8988T (cell line): ENCODE measurements around the gene DGKD.

ENCODE experiments used
- DNase-seq: peaks from one replicate; pipeline ENCODE4 v3.0.0; 2011

DGKD gene

DNA sequence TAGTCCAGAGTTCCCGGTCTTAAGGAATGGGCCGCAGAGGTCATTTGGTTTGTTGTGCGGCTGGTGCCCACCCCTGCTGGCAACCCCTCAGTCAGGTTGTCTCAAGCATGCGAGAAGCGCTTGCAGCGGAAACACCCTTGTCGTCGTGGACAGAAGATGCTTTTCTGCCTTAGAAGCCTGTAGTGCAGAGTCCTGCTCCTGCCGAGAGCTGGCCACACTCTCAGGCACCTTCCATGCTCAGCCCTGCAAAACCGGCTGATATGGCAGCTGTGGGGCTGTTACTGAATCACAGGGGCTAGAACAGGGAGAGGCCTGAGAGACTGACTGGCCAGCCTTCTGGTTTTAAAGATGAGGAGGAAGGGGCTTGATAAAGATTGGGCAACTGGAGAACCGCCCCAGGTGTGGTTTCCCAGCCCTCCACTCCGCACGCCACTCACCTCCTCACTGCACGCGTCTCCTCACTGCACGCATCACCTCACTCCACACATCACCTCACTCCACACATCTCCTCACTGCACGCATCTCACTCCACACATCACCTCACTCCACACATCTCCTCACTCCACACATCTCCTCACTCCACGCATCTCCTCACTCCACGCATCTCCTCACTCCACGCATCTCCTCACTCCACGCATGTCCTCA, 108.7 kb downstream of the DGKD start:
- no peak for DNase-seq

DNA sequence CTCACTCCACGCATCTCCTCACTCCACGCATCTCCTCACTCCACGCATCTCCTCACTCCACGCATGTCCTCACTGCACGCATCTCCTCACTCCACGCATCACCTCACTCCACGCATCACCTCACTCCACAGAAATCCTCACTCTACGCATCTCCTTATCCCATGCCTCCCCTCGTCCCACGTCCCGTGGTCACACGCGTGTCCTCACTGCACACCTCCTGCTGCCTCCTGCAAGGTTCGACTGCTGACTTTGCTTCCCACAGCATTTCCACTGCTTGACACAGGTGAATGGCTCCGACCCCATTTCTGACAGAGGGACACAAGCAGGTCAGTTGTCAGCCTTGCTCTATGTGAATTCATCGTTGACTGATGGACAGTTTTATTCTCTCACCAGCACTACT, 109.3 kb downstream of the DGKD start:
- DNase-seq, result no peak

DNA sequence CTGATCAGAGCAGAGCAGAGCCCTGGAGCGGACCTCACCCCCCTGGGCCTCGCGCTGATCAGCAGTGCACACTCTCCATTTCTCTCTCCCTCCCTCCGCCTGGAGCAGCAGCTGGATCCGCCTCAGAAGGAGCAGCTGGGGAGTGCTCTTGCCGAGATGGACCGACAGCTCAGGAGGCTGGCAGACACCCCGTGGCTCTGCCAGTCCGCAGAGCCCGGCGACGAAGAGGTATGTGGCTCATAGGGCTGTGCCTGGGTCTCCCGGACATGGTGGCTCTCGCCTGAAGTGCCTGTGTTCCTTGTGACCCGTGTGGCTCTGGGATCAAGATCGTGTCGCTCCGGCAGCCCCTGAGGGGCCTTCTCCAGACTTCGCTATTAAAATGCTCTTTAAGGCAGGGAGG, 109.8 kb downstream of the DGKD start:
- no peak for DNase-seq

DNA sequence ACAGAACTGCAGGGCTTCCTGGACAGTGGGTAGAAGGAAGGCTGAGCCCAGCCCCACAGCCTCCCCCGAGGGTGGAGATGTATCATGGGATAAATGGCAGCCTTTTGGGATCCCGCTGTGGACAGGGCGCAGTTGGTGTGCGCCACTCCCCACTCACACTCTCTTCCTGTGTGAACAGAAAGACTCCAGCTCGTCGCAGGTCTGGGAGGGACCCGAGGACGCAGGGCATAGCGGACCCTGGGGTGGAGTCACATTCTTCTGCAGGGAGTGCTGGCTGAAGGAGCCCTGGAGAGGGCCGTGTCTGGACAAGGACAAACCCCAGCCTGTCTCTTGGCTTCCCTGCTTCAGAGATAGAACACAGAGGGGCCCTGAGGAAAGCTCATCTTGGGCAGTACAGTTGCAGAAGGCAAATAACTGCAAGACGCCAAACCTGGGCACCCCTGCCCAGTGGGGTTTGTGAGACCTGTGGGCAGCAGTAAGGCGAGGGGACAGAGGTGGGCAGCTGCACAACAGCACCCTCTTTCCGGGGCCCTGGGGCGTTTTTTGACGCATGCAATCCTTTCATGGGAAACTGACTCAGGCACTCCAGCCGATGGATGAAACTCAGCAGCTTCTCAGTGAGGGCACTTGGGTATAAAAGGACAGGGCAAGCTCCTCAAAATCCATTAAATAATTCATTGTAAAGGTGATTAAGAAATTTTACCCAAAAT, 110.4 kb downstream of the DGKD start:
- no peak for DNase-seq

DNA sequence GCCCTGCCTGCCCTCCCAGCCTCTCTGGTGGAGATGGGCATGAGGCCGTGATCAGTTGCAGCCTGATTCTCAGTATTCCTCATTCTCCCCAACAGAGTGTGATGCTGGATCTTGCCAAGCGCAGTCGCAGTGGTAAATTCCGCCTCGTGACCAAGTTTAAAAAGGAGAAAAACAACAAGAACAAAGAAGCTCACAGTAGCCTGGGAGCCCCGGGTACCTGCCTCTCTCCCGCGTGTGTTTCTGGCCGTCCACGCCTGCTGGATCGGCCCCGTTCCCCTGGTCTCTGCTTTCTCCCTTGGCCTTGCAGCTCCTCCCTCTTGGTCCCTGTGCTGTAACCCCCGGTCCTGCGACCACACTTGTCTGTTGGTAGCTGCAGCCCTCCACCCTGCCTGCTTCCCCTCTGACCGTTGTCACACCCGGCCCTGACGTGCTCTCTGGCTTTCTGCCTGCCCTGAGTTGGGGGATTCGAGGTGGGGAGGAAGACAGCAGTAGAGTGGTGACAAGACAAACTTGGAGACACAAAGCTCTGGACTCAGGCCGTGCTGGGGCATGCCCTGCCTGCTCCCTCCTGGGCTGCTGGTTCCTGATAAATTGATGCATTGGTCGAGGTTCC, 112.8 kb downstream of the DGKD start:
- no peak for DNase-seq

DNA sequence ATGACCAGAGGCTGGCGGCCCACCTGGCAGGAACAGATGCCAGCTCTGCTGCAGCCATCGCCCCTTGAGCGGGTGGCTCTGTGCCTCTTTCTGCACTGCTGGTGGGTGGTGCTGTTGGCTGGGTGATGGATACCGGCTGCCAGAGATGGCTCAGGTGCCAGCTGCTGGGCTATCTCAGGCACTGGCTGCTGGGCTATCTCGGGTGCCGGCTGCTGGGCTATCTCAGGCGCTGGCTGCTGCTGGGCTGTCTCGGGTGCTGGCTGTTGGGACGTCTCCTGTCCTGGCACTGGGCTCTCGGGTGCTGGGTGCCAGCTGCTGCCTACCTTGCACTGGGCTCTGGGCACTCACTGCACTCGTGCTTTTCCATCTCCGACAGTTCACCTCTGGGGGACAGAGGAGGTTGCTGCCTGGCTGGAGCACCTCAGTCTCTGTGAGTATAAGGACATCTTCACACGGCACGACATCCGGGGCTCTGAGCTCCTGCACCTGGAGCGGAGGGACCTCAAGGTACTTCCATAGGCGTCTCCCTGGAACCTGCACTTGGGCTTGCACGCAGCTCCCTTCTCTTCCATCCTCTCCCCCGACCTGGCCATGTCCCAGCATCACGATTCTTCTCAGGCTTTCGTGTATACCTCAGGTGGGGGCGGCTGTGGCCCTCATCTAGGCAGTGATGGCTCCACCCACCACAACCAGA, 113.9 kb downstream of the DGKD start:
- no peak for DNase-seq

DNA sequence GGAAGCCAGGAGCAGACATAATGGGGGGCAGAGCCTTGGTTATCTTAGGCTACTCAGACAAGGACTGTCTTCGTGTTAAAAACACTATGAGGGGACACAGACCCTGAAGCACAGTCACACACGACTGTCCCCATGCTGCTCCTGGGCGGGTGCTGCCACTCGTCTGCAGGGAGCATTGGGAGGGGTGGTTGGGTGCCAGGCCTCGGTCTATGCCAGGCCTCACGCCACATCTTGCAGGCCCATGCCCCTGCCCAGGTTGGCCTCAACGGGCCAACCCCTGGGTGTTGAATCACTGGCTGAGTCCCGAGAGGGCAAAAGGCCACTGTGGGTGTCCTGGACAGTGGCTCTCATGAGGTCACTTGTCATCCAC, 114.4 kb downstream of the DGKD start:
- DNase-seq, result no peak

DNA sequence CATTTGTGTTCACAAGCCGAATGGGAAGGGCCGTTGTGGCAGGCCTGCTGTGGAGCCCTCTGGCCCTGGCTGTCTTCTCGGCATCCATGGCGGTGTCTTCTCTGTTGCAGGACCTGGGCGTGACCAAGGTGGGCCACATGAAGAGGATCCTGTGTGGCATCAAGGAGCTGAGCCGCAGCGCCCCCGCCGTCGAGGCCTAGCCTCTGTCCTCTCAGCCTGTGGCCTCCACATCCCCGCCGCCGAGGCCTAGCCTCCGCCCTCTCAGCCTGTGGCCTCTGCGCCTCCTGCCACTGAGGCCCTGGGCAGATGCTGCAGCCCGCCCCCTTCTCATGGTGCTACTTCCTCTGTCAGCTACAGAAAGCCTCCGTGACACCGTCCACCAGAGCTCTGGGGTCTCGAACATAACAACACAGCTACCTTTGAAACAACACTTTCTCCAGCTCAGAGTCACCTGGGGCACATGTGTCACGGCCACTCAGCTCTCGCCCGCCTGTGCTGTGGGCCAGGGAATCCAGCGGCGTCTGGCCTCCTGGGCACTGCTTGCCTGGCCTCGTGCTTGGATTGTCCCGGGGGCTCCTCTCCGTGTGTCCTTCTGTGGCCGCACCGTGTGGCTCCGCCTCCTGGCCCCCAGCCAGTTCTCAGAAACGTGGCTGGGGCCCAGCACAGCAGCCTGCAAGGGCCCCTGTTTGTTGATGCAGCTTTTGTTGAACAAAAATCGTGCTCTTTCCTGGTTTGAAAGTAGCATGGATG, 115.1 kb downstream of the DGKD start:
- DNase-seq, result no peak

DNA sequence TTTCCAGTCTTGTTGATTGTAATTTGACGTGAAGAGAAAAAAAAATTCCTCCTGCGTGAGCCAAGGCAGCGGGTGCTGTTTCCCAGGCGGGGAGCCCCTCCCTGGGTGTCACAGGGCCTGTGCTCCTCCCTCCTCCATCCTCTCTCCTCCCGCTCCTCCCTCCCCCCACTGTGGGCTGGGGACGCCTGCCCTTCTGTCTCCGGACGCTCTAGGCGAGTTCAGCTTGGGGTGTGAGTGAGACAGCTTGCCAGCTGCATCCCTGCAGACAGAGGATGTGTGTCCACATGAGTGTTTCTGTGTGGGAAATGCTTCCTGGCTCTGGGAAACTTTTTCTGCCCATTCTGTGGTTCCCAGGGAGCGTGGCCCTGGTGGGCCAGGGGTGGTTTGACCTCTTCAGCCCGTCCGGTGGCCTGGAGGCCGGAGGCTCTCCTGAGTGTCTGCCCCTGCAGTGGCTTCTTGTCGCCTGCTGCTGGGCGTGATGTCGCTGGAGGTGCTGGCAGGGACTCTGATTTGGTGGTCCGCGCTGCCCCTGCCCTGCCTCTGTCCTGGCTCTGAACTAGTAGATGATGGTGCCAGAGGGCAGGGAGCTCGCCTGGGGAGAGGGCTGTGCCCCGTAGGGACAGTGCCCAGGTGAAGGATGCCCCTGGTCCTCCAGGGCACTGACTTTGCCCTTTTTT, 115.9 kb downstream of the DGKD start:
- no peak for DNase-seq

DNA sequence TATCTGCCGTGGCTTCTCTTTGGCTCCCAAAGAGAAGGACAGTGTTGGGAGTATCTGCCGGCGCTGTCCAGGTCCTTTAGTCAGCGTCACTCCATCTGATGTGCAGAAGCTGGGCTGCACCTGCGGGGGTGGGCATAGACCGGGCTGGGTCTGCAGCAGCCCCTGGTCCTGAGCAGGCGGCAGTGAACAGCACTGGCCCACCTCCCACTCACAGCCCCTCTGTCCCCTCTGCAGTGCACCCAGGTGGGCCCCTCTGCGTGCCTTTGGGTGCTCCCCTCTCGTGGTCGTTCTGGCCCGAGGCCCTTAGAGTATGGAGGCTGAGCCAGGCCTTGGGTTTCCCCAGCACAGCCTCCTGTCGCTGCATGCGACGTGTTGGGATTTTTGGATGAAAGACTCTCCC, 116.5 kb downstream of the DGKD start:
- no peak for DNase-seq

DNA sequence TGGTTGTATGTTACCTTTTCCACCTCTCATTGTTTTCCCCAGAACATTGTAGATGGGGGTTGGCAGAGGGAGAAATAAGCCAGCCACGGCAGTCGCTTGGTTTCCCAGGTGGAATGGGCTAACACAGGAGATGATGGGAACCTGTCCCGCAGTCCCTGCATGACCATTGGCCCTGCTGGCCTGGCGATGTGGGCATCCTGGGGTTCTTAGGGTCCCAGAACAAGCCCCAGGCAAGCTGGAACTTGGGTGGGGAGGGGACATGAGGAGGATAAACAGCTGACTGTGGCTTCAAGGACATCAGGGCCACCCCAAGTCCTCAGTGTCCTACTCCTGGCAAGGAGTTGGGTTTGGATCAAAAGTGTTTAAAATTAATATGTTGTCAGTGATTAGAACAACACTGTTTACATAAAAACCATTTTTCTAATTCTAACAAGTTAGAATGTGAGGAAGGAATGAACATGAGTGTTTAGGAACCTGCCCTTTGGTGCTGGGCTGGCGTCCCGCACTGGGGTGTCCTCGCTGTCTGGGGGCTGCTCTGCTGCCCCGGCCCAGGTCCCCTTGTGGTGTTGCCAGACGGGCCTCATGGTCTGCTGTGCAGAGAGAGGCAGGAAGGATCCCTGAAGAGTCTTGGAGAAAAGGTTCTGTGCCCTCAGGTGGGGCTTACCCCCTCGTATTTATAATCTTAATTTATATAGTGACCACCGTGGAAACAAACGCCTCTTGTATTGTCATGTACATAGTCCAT, 117.2 kb downstream of the DGKD start:
- DNase-seq, result no peak

DNA sequence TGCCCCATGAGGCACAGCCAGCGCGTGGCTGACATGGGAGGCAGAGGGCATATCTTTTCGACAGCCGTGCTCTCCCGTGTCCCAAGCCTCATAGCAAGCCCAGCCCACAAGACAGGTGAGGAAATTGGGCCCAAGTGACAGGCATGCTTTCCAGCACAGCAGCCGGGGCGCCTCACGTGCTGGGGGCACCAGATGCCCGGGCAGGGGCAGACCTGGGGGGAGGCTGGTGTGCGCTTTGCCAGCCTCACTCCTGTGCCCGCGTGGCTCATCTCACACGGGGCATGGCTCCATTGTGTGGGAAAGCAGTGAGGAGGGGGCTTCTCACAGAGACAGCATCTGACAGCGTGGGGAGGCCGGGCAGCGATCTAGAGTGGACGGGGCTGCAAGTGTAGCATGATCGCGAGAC, 119.1 kb downstream of the DGKD start:
- DNase-seq, result peak; percentile 6

DNA sequence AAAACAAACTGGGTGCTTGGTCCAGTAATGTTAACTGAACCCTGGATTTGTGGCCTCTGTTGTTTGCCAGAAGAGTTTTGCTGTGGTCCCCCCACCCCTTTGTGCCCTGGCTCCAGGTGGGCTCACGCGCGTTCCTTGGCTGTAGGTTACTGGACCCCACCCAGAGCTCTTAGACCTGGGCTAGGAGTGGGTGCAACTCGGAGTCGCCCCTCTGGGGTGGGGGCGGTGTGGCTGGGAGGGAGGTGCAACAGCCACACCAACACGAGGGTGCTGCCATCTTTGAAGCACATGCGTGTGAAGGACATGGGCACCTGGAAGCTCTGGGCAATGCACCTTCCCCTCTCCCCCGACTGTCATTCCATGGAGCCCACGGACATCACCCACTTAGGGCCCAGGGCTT, 119.6 kb downstream of the DGKD start:
- DNase-seq, result no peak

DNA sequence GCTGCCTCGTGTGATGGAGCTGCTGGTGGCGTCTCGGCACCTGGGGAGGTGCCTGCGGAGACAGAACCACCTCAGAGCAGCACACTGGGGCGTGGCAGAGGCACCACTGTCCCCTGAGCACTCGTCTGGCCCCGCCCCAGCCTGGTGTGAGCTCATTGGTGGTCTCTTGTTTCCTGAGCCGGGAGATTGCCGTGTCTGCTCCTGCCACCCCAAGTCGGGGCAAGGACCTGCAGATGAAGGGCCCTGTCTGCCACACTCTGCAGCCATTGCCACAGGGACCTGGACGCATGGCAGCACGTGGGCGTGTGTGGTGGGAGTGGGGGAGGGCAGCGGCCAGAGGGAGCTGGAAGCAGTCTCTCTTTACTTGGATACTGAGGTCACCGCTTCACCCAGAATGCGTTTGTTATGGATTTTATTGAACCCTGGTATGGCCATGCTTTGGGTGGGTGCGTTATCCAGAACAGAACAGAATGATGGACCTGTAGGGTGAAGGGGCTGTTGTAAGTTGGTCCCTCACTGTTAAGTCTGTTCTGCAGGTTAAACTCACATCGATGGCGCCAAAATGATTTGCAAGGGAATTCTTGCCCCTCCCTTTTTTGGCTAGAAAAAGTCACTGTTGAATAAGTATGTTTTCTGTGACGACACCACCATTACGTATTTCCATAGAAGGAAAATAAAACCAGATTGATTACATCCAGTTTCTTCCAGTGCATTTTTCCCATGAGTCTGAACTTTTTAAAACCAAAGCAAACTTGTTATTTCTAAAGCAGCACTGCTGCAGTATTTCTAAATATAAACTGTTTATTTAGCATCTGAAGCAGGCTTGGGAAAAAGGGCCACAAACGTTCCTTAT, 120.2 kb downstream of the DGKD start:
- peak; percentile 8 for DNase-seq

DNA sequence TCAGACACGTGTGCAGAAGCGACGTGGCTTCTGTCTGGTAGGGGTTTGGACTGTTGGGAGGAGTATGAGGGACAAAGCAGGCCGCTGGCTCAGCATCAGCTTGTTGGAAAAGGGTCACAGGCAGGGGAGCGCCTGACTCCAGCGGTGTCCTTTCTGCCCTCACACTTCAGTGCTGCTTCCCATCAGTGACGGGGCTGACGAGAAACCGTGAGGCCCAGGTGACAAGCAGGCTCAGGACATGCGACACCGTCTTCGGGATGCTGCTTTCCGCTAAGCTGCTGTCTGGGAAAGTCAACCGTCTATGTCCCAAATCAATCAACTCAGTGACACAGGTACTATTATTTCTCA, 121.7 kb downstream of the DGKD start:
- DNase-seq, result peak; percentile 3

DNA sequence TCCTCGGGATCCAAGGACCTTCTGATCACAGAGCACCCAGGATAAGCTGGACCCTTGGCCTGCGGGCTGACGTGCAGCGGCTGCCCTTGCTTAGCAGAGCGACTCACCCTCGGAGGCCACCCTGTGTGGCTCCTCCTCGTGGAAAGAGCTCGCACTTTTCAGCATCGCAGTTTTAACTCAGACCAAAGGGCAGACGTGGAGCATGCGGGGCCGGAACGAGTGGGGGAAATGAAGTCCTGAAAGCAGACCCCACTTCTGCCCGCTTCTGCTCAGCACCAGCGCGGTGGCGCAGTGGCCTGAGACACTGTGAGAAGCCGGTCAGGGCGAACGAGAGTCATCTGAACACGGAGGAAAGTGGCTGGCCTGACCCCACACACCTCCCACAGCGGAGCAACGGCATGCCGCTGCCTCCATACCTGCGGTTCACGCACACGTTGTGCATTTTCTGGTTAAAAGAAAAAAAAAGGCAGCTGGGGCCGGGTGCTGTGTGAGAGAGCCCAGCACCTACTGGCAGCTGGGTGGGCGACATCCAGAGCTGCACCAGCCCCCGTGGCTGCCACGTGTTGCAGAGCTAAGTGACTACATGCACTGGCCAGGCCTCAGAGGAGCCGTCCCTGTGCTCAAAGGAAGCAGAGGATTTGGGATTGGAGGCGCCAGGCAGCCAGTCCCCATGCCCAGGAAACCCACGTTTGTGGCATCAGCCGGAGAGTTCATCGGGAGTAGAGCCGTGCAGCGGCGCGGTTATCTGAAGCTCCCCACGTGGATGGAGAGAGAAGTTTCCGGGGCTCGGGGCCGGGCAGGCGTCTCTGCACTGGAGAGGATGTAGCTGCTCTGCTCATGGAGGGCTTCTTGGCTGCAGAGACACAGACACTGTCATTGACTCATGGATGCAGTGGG, 122.6 kb downstream of the DGKD start:
- DNase-seq, result peak; percentile 9

DNA sequence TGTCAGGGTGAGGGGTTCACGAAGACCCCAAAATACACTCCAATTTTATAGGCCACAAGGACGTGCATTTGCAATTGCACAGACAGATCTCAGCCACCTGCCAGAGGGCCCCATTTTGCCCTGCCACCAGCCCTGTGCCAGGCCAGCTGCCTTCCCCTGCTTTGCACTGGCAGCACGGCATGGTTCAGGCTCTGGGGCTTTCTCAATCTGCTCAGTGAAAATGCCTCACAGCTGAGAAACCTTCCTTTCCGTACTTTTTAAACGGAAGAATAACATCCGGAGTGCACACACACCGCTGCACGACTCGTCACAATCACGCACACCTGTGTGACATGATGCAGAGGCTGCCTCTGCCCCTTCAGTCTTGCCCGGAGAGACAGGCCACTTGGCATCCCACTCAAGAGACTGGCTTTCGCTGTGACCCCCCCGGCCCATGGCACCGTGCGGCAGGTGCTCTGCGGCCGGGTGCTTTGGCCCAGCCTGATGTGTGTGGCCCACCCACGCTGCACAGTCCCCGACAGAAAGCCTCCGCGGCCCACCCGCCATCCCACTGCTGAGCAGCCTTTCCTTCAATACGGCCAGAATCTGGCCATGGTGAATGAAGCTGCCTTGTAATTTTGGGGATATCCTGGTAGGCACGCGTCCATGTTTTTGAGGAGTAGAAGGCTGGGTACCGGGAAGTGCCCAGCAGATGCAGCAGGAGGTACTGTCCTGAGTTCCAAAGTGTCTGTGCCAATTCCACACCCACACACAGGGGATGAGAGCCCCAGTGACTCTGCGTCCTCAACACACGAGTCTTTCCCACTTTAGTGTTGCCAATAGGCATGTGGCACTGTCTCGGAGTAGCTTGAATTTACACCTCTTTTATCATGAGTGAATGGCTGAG, 123.5 kb downstream of the DGKD start:
- no peak for DNase-seq

DNA sequence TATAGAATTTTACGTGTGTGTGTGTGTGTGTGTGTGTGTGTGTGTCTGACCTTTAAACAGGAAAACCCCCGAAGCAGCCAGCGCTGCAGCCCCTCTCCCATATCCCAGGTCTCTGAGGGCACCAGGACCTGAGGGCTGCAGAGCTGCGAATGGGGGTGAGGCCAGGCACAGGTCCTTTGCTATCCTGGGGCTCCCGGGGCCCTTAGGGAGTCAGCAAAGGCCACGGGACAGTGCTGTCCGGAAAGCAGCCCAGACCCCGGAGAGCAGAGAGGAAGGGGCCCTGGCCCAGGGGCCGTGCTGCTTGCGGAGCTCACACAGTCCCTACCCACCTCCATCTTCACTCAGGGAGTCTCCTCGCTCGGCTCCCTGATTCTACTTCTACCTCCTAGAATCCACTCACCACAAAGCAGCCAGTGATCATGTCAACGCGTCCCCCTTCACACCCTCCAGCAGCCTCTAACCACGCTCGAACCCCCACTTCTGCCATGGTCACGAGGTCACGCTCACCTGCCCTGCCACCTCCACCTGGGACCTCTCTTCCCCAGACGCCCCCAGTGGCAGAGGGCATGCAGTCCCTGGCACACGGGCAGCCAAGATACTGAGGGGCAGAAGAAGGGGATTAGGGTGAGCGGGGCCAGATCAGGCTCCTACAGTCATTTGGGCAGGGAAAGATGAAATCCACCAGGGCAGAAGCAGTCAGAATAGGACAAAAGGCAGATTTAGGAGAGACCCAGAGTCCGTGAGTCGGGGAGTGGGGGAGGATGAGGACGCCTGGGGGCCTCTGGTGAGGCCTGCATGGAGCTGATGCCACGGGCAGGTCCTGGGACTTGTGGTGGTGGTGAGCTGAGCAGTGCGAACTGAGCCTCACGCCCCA, 125.6 kb downstream of the DGKD start:
- no peak for DNase-seq
